PC-3 (cell line): Measurements from ENCODE around the gene CCNY.

ENCODE experiments used
- CTCF ChIP-seq: fragments of 300-600 bp; sonication (generic); conservative IDR thresholded peaks from 2 replicates; pipeline ENCODE4 v1.5.1; 2017; ENCODE audit warnings: antibody characterized with exemption, low read depth, mild to moderate bottlenecking, low read length
- EZH2 ChIP-seq: fragments of 300-600 bp; sonication (generic); IDR thresholded peaks from one replicate; pipeline ENCODE4 v1.6.1; 2017; ENCODE audit warnings: antibody characterized with exemption, mild to moderate bottlenecking, low read length; ENCODE audit not compliant: unreplicated experiment
- EZH2phosphoT487 ChIP-seq: fragments of 300-600 bp; sonication (generic); IDR thresholded peaks from 2 replicates; pipeline ENCODE4 v1.6.1; 2018; ENCODE audit warnings: mild to moderate bottlenecking, antibody characterized with exemption, low read length, borderline replicate concordance

- TF ChIP-seq CTCF (no peak), EZH2 (no peak), EZH2phosphoT487 (no peak)
These were observed 81.0 kb downstream of the CCNY start for GRCh38 chr10:35417313-35417625.
